OCI-LY3 (cell line): ENCODE data around the gene SRCIN1.
"Not testable (repeated sequence)": the region's sequence is repeated elsewhere in the genome, so short reads cannot be mapped to it uniquely, and the experiment has no call there.

Experiments used
- H2AFZ ChIP-seq: fragments of 200-600, 300-600 bp; shearing (Covaris generic); 2 replicates; pipeline ENCODE4 v1.6.0; 2014; ENCODE audit warnings: antibody characterized with exemption, low read depth, low read length
- H3K27ac ChIP-seq: fragments of 200-600, 300-600 bp; sonication (generic); 2 replicates; pipeline ENCODE4 v1.5.1; 2014; ENCODE audit warnings: mild to moderate bottlenecking, low read length, moderate library complexity, mixed read lengths
- H3K27me3 ChIP-seq: fragments of 200-600, 300-600 bp; sonication (generic); 2 replicates; pipeline ENCODE4 v1.6.1; 2014; ENCODE audit warnings: low read depth, low read length, mixed read lengths
- H3K36me3 ChIP-seq: fragments of 200-600, 300-600 bp; sonication (generic); replicated peaks from 2 replicates; pipeline ENCODE3; 2014; ENCODE audit warnings: low read depth, low read length, mixed read lengths
- H3K4me1 ChIP-seq: fragments of 300-600, 200-600 bp; sonication (generic); 2 replicates; pipeline ENCODE4 v1.6.1; 2014; ENCODE audit warnings: low read length, mixed read lengths
- H3K4me2 ChIP-seq: fragments of 200-600, 300-600 bp; sonication (generic); 2 replicates; pipeline ENCODE4 v1.6.1; 2014; ENCODE audit warnings: low read length, mixed read lengths
- H3K4me3 ChIP-seq: fragments of 300-600, 200-600 bp; sonication (generic); 2 replicates; pipeline ENCODE4 v1.5.1; 2014; ENCODE audit warnings: antibody characterized with exemption, mild to moderate bottlenecking, low read length, moderate library complexity
- H3K79me2 ChIP-seq: fragments of 300-600, 200-600 bp; shearing (Covaris generic); 2 replicates; pipeline ENCODE4 v1.6.1; 2014; ENCODE audit warnings: mild to moderate bottlenecking, low read length, mixed read lengths
- H3K9ac ChIP-seq: fragments of 300-600, 200-600 bp; shearing (Covaris generic); 2 replicates; pipeline ENCODE4 v1.6.0; 2014; ENCODE audit warnings: mild to moderate bottlenecking, low read length, moderate library complexity
- H3K9me3 ChIP-seq: fragments of 200-600, 300-600 bp; shearing (Covaris generic); 2 replicates; pipeline ENCODE4 v1.6.1; 2014; ENCODE audit warnings: low read length, mixed read lengths; ENCODE audit not compliant: insufficient read depth
- H4K20me1 ChIP-seq: fragments of 200-600, 300-600 bp; sonication (generic); 2 replicates; pipeline ENCODE4 v1.6.1; 2016; ENCODE audit warnings: low read length, mixed read lengths; ENCODE audit not compliant: insufficient read depth
- CTCF ChIP-seq: fragments of 200-600, 300-600 bp; sonication (generic); IDR thresholded peaks from 2 replicates; pipeline ENCODE4 v1.5.1; 2014; ENCODE audit warnings: antibody characterized with exemption, low read length, low read depth

SRCIN1 gene

GRCh38 chr17:38484242-38485145 lies 121.3 kb downstream of the SRCIN1 start:
- TF ChIP-seq CTCF = peak; percentile 68
- H3K4me3 ChIP-seq = peak overlapping the region; percentile 66
- not testable (repeated sequence) for H3K79me2 ChIP-seq, H3K27me3 ChIP-seq, H4K20me1 ChIP-seq, H3K9me3 ChIP-seq, H3K36me3 ChIP-seq
- H3K4me1 ChIP-seq = peaks cover 12% of the 10 kb centered on the region
- H3K4me2 ChIP-seq = peak overlapping the region; percentile 86
- H3K9ac ChIP-seq = peak overlapping the region; percentile 57
- H3K27ac ChIP-seq = peak overlapping the region; percentile 61
- peak overlapping the region; percentile 94 for H2AFZ ChIP-seq

DNA sequence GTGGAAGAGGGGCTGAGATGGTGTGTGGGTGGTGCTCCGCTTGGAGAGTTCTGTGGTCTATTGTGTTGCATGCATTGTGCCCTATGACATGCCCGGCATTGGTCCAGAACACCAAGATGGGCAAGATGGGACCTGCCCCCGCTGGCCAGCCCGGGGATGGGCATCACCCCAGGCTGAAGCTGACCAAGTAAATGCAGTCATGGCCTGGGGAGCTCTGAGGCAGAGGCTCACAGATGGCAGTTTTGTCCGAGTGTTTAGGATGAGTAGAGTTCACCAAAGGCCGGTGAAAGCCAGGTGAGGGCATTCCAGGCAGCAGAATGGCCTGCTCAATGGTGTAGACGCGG lies 123.1 kb downstream of the SRCIN1 start:
- H3K4me1 ChIP-seq = peaks cover 12% of the 10 kb centered on the region
- H3K4me3 ChIP-seq, H4K20me1 ChIP-seq, H3K27me3 ChIP-seq, H3K9me3 ChIP-seq, H3K27ac ChIP-seq, H3K4me2 ChIP-seq, H3K36me3 ChIP-seq, H3K9ac ChIP-seq, H2AFZ ChIP-seq, H3K79me2 ChIP-seq: not testable (repeated sequence)

- H3K9me3 ChIP-seq, H3K79me2 ChIP-seq, H4K20me1 ChIP-seq, H3K27me3 ChIP-seq, H3K4me3 ChIP-seq, H3K27ac ChIP-seq, H3K36me3 ChIP-seq, H3K9ac ChIP-seq, H3K4me2 ChIP-seq, H2AFZ ChIP-seq: not testable (repeated sequence)
- H3K4me1 ChIP-seq = peaks cover 12% of the 10 kb centered on the region
Measured at GRCh38 chr17:38482039-38482699, 123.6 kb downstream of the SRCIN1 start.
